ENCODE measurements around the gene CES3. TPM values are rescaled to one million over a fixed set of nuclear protein-coding genes. Genes with fewer than 3 reads are reported as not detected.

CES3 gene
- total RNA-seq, 1 donor from 2014 or later: 1.5 TPM

- FAIRE-seq (no peak), DNase-seq (ENCODE audit: low read depth) (no peak)
- peak within 1 kb of the TSS; percentile 80 for H3K4me3 Mint-ChIP-seq (ENCODE audit: unreplicated experiment)
- H3K27ac ChIP-seq (ENCODE audit: low read depth, low read length): peak within 1 kb of the TSS; percentile 59
- H3K36me3 Mint-ChIP-seq (ENCODE audit: low read depth, unreplicated experiment): peaks cover 7% of the 10 kb centered on the region
- H3K4me2 ChIP-seq (ENCODE audit: low read length): peak within 1 kb of the TSS; percentile 83
- peaks cover 34% of the 10 kb centered on the region for H3K4me1 ChIP-seq (ENCODE audit: insufficient read depth, low read length)
- no peaks in the 10 kb centered on the region for H3K9me3 Mint-ChIP-seq (ENCODE audit: unreplicated experiment)
- H2AFZ ChIP-seq (ENCODE audit: low read depth, low read length): peak within 1 kb of the TSS; percentile 36
- no peaks in the 10 kb centered on the region for H3K79me2 ChIP-seq (ENCODE audit: insufficient read depth, low read length)
- TF ChIP-seq, protein P1, sequence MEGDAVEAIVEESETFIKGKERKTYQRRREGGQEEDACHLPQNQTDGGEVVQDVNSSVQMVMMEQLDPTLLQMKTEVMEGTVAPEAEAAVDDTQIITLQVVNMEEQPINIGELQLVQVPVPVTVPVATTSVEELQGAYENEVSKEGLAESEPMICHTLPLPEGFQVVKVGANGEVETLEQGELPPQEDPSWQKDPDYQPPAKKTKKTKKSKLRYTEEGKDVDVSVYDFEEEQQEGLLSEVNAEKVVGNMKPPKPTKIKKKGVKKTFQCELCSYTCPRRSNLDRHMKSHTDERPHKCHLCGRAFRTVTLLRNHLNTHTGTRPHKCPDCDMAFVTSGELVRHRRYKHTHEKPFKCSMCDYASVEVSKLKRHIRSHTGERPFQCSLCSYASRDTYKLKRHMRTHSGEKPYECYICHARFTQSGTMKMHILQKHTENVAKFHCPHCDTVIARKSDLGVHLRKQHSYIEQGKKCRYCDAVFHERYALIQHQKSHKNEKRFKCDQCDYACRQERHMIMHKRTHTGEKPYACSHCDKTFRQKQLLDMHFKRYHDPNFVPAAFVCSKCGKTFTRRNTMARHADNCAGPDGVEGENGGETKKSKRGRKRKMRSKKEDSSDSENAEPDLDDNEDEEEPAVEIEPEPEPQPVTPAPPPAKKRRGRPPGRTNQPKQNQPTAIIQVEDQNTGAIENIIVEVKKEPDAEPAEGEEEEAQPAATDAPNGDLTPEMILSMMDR (IDR thresholded peaks at IDR 0.05; ENCODE audit: insufficient read depth, low read depth, low read length): no peak
- TF ChIP-seq EZH2 (IDR thresholded peaks at IDR 0.05; ENCODE audit: insufficient read depth, low read length): peak; percentile 94
- H3K27me3 ChIP-seq (ENCODE audit: insufficient read depth, low read length): peaks cover 16% of the 10 kb centered on the region
- peak within 1 kb of the TSS; percentile 49 for H3K9ac ChIP-seq (ENCODE audit: low read length)
- H4K20me1 ChIP-seq (ENCODE audit: insufficient read depth, low read length): peaks cover 19% of the 10 kb centered on the region
- peak within 1 kb of the TSS; percentile 26 for H3K27ac Mint-ChIP-seq (ENCODE audit: unreplicated experiment)
- no peaks in the 10 kb centered on the region for H3K9me3 ChIP-seq (ENCODE audit: insufficient read depth, low read depth, low read length)
- H3K36me3 ChIP-seq (ENCODE audit: insufficient read depth, low read length): no peaks in the 10 kb centered on the region
- H3K4me3 ChIP-seq (ENCODE audit: insufficient read depth, low read depth, low read length): peak within 1 kb of the TSS; percentile 40
- peaks cover 35% of the 10 kb centered on the region for H3K27me3 Mint-ChIP-seq (ENCODE audit: low read depth, unreplicated experiment)
- peaks cover 29% of the 10 kb centered on the region for H3K4me1 Mint-ChIP-seq (ENCODE audit: low read depth, unreplicated experiment)
Observed at GRCh38 chr16:66925322-66925840, 35.7 kb upstream of the CES3 start, which contains the start of gene RRAD. RRAD (minus strand) TSS chr16:66925535; CDS start chr16:66925179, 356 bp downstream.

- Histone ChIP-seq H3K27ac (ENCODE audit: low read depth, low read length) (peak overlapping the region; percentile 59), H2AFZ (ENCODE audit: low read depth, low read length) (no peak overlapping the region), H3K9ac (ENCODE audit: low read length) (peak overlapping the region; percentile 32), H3K79me2 (ENCODE audit: insufficient read depth, low read length) (no peaks in the 10 kb centered on the region), H3K4me3 (ENCODE audit: insufficient read depth, low read depth, low read length) (no peak overlapping the region), H3K36me3 (ENCODE audit: insufficient read depth, low read length) (no peaks in the 10 kb centered on the region), H3K9me3 (ENCODE audit: insufficient read depth, low read depth, low read length) (no peaks in the 10 kb centered on the region), H3K27me3 (ENCODE audit: insufficient read depth, low read length) (peaks cover 10% of the 10 kb centered on the region), H4K20me1 (ENCODE audit: insufficient read depth, low read length) (peaks cover 22% of the 10 kb centered on the region), H3K4me2 (ENCODE audit: low read length) (peak overlapping the region; percentile 83), H3K4me1 (ENCODE audit: insufficient read depth, low read length) (peaks cover 34% of the 10 kb centered on the region)
- no peak overlapping the region for H3K4me3 Mint-ChIP-seq (ENCODE audit: unreplicated experiment)
- TF ChIP-seq EZH2 (IDR thresholded peaks at IDR 0.05; ENCODE audit: insufficient read depth, low read length): no peak
- TF ChIP-seq, protein P1 (IDR thresholded peaks at IDR 0.05; ENCODE audit: insufficient read depth, low read depth, low read length): no peak
- no peaks in the 10 kb centered on the region for H3K9me3 Mint-ChIP-seq (ENCODE audit: unreplicated experiment)
- peak overlapping the region; percentile 93 for H3K27ac Mint-ChIP-seq (ENCODE audit: unreplicated experiment)
- FAIRE-seq (no peak), DNase-seq (ENCODE audit: low read depth) (no peak)
- peaks cover 6% of the 10 kb centered on the region for H3K36me3 Mint-ChIP-seq (ENCODE audit: low read depth, unreplicated experiment)
- H3K27me3 Mint-ChIP-seq (ENCODE audit: low read depth, unreplicated experiment): peaks cover 29% of the 10 kb centered on the region
- H3K4me1 Mint-ChIP-seq (ENCODE audit: low read depth, unreplicated experiment): peaks cover 29% of the 10 kb centered on the region
Observed at GRCh38 chr16:66926171-66926947, 34.7 kb upstream of the CES3 start.
